ENCODE measurements around the gene PLA2G6. TPM values are rescaled to one million over a fixed set of nuclear protein-coding genes. Genes with fewer than 3 reads are reported as not detected.
A peak's percentile ranks its signal among the peaks of the same experiment; 100 is the strongest.

Gene PLA2G6
- total and polyA plus RNA-seq, 9 of the 15 experiments (the other 6 are each of a cell fraction or from before 2014, with no cell fraction given) = 0.11 to 12.2 (median 9.7) TPM

GRCh38 chr22:38202437-38203089 is 20.9 kb upstream of the PLA2G6 start (continued):
- TF ChIP-seq RERE (CRISPR knock-in tag; IDR thresholded peaks at IDR 0.05; ENCODE audit: borderline replicate concordance) (no peak), EZH2 (IDR thresholded peaks at IDR 0.05; ENCODE audit: borderline replicate concordance, low read depth, low read length) (no peak), XRCC5 (IDR thresholded peaks at IDR 0.05; ENCODE audit: low read depth, low read length) (no peak), MIER1 (IDR thresholded peaks at IDR 0.05; ENCODE audit: low read depth) (no peak), CHD2 (IDR thresholded peaks at IDR 0.05; ENCODE audit: low read depth, low read length) (no peak), RAD51 (IDR thresholded peaks at IDR 0.05; ENCODE audit: borderline replicate concordance, low read depth) (peak; percentile 74), NBN (IDR thresholded peaks at IDR 0.05; ENCODE audit: low read depth) (0 out of 2 replicates have a peak, but pooled peaks have one; percentile 27), TARDBP (IDR thresholded peaks at IDR 0.05) (no peak), NCOR1 (IDR thresholded peaks at IDR 0.05) (no peak), ZNF79 (CRISPR knock-in tag; IDR thresholded peaks at IDR 0.05; ENCODE audit: low read depth) (no peak), GABPA (tag; conservative IDR thresholded peaks at IDR 0.05; ENCODE audit: low read depth) (peak; percentile 14; the same call in 1 of the 2 replicates), LEF1 (IDR thresholded peaks at IDR 0.05) (no peak), RNF219 (CRISPR knock-in tag; IDR thresholded peaks at IDR 0.05) (no peak), TEAD1 (CRISPR knock-in tag; IDR thresholded peaks at IDR 0.05) (peak in 1 of 2 experiments; percentile 44; a peak in 1 of 4 replicates), CREB5 (CRISPR knock-in tag; IDR thresholded peaks at IDR 0.05) (no peak), ZNF764 (CRISPR knock-in tag; IDR thresholded peaks at IDR 0.05; ENCODE audit: low read depth) (no peak), ZNF707 (CRISPR knock-in tag; conservative IDR thresholded peaks at IDR 0.05) (no peak), ZNF121 (CRISPR knock-in tag; conservative IDR thresholded peaks at IDR 0.05) (no peak), ZNF3 (CRISPR knock-in tag; IDR thresholded peaks at IDR 0.05) (no peak), ZNF699 (CRISPR knock-in tag; IDR thresholded peaks at IDR 0.05; ENCODE audit: insufficient replicate concordance) (no peak)

Measured in K562 (cell line).